GM12891 (cell line): ENCODE data around the gene CPEB4.

Experiments
- POLR2A ChIP-seq: IDR thresholded peaks from 2 replicates; pipeline ENCODE4 v1.6.1; 2011; ENCODE audit warnings: low read depth, low read length, control low read depth
- POLR2AphosphoS5 ChIP-seq: IDR thresholded peaks from 2 replicates; pipeline ENCODE4 v1.6.1; 2011; ENCODE audit warnings: low read depth, low read length, control low read depth
- POU2F2 ChIP-seq: IDR thresholded peaks from 2 replicates; pipeline ENCODE4 v1.6.1; 2011; ENCODE audit warnings: low read depth, mild to moderate bottlenecking, control low read depth, low read length, moderate library complexity
- SPI1 ChIP-seq: IDR thresholded peaks from 2 replicates; pipeline ENCODE4 v1.6.1; 2011; ENCODE audit warnings: low read depth, low read length, control low read depth
- TAF1 ChIP-seq: IDR thresholded peaks from 2 replicates; pipeline ENCODE4 v1.6.1; 2011; ENCODE audit warnings: low read depth, low read length, control low read depth

DNA sequence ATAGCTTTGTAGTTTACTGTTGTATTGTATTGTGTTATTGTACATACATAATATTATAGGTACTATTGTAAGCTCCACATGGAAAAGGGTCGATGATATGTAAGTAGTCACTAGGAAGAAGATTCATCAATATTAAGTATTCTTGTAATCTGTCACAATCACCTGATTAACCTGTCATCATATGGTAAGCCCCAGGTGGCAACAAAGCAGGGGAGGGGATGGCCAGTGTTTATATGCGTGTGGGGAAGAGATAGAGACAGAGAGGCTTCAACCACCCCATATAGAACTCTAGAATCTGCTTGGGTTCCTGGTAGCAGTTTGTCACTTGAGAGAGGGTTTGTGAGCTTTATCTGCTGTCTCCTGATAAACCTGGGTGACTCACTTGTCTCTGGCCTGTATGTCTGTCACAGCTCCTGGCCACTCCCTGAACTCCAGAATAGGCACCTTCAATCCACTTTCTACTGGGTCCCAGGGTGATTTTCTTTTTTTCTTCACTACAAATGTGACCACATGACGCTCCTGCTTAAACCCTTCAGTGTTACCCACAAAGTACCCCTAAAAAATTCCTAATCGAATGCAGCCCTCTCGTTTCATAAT is 48.9 kb upstream of the CPEB4 start:
- no peak for TF ChIP-seq POLR2A
- TF ChIP-seq SPI1: no peak
- no peak for TF ChIP-seq TAF1
- TF ChIP-seq POLR2AphosphoS5: no peak
- TF ChIP-seq POU2F2: no peak
